ENCODE data around the gene TAF3. TPM values are rescaled to one million over a fixed set of nuclear protein-coding genes. Genes with fewer than 3 reads are reported as not detected.

Gene TAF3
- total RNA-seq, 1 donor from 2014 or later: 12.7 TPM

DNA sequence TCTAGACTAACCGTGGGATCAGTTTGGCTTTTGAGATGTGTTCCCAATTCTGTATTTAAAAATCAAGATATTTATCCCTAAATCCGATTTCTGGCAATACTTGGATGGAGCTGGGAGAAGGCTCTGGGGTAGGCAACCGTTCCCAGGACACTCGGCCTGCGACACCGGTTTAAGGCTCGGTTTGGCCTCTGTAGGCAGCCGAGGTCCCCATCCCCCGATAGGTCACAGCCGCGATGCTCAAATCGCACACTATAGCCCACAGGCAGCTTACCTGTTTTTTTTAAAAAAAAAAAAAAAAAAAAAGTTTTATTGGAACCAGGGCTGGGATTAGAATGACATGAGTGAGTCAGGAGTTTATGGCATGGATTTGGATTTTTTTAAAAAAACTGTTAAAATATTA, 729 bp upstream of the TAF3 start:
- intact Hi-C loops (cut with micrococcal nuclease): no loop called here

DNA sequence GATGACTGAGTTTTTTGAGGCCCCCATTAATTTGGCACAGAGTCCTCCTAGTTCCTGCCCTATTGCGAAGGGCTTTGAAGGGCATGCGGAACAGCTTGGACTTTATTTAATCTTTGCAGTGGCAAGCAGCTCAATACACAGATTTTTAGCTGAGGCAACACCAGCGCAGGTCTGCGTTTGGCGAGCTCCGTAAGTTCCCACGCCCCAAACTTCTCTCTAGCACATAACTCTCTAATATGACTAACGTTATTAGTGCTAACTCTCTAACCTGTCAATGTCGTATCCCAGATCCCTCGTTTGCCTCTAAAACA, 366 bp upstream of the TAF3 start:
- peak overlapping the region; percentile 96 for H3K4me3 ChIP-seq
- no peaks in the 10 kb centered on the region for H3K36me3 ChIP-seq
- H3K27me3 ChIP-seq (ENCODE audit: low read depth): no peaks in the 10 kb centered on the region
- peak overlapping the region; percentile 83 for H3K27ac ChIP-seq (replicated peaks)
- TF ChIP-seq, protein P1, sequence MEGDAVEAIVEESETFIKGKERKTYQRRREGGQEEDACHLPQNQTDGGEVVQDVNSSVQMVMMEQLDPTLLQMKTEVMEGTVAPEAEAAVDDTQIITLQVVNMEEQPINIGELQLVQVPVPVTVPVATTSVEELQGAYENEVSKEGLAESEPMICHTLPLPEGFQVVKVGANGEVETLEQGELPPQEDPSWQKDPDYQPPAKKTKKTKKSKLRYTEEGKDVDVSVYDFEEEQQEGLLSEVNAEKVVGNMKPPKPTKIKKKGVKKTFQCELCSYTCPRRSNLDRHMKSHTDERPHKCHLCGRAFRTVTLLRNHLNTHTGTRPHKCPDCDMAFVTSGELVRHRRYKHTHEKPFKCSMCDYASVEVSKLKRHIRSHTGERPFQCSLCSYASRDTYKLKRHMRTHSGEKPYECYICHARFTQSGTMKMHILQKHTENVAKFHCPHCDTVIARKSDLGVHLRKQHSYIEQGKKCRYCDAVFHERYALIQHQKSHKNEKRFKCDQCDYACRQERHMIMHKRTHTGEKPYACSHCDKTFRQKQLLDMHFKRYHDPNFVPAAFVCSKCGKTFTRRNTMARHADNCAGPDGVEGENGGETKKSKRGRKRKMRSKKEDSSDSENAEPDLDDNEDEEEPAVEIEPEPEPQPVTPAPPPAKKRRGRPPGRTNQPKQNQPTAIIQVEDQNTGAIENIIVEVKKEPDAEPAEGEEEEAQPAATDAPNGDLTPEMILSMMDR (IDR thresholded peaks at IDR 0.05; ENCODE audit: borderline replicate concordance): no peak
- intact Hi-C loops (cut with micrococcal nuclease): no loop called here
- no peaks in the 10 kb centered on the region for H3K9me3 ChIP-seq (replicated peaks)
- peaks cover 39% of the 10 kb centered on the region for H3K4me1 ChIP-seq
- no peak for DNase-seq

More for the DNA sequence above, 729 bp upstream of the TAF3 start:
- Histone ChIP-seq H3K36me3 (no peaks in the 10 kb centered on the region), H3K4me1 (peaks cover 39% of the 10 kb centered on the region), H3K9me3 (replicated peaks) (no peaks in the 10 kb centered on the region), H3K27ac (replicated peaks) (peak overlapping the region; percentile 83), H3K27me3 (ENCODE audit: low read depth) (no peaks in the 10 kb centered on the region), H3K4me3 (peak overlapping the region; percentile 96)
- DNase-seq: no peak
- TF ChIP-seq, protein P1 (IDR thresholded peaks at IDR 0.05; ENCODE audit: borderline replicate concordance): no peak

DNA sequence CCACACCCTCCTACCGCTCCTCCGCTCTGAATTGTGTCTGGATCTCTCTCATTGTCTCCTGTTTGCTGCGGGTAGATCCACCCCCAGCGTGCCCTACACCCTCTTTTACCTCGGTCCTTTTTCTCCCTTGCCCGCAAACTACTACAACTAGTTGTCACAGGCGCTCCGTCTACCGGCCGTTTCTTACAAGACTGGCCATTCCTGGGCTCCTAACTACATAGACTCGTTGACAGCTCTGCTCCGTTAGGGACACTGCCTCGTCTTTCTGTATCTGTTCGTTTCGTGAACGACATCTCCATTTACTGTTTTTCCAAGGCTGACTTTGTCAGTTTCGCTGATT, 786 bp downstream of the TAF3 start:
- intact Hi-C loops (cut with micrococcal nuclease): no loop called here
- Histone ChIP-seq H3K4me1 (peaks cover 41% of the 10 kb centered on the region), H3K36me3 (no peaks in the 10 kb centered on the region), H3K4me3 (peak overlapping the region; percentile 96), H3K27ac (replicated peaks) (peak overlapping the region; percentile 83), H3K9me3 (replicated peaks) (no peaks in the 10 kb centered on the region), H3K27me3 (ENCODE audit: low read depth) (no peaks in the 10 kb centered on the region)
- TF ChIP-seq, protein P1 (IDR thresholded peaks at IDR 0.05; ENCODE audit: borderline replicate concordance): peak; percentile 36
- peak; percentile 23 for DNase-seq

DNA sequence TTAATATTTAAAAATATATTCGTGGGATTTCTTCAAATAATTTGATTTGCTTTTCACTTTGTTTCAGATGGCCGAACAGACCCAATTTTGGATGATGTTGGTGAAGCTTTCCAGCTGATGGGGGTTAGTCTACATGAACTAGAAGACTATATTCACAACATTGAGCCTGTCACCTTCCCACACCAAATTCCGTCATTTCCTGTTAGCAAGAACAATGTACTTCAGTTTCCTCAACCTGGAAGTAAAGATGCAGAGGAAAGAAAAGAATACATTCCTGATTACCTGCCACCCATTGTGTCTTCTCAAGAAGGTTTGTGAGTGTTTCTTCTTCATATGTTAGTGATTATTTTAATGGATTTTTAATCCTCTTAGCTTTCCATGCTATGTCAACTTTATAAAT, 5.9 kb downstream of the TAF3 start:
- H3K27ac ChIP-seq (replicated peaks): no peak overlapping the region
- peaks cover 41% of the 10 kb centered on the region for H3K4me1 ChIP-seq
- no peaks in the 10 kb centered on the region for H3K9me3 ChIP-seq (replicated peaks)
- intact Hi-C loops (cut with micrococcal nuclease): no loop called here
- TF ChIP-seq, protein P1 (IDR thresholded peaks at IDR 0.05; ENCODE audit: borderline replicate concordance): no peak
- no peak overlapping the region for H3K4me3 ChIP-seq
- no peak for DNase-seq
- H3K27me3 ChIP-seq (ENCODE audit: low read depth): no peaks in the 10 kb centered on the region
- peaks cover 24% of the 10 kb centered on the region for H3K36me3 ChIP-seq

DNA sequence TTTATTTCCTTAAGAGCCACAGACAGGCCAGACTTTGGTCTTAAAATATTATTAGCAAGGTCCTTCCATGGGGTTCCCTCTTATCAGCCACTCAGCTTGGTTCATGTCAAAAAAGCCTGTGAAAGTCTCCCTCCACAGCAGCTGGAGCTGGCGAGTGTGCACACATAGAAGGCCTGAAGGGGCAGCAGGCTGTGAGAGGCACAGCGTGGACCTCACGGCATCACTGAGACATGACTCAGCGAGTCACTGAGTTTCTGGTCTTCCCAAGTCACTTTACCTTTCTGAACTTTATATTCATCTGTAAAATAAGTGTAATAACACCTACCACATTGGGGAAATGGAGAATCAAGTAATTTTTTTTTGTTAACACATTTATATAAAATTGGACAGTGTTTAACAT, 8.7 kb downstream of the TAF3 start:
- no peaks in the 10 kb centered on the region for H3K27me3 ChIP-seq (ENCODE audit: low read depth)
- H3K36me3 ChIP-seq: peaks cover 24% of the 10 kb centered on the region
- H3K4me3 ChIP-seq: no peak overlapping the region

More for the DNA sequence above, 8.7 kb downstream of the TAF3 start:
- H3K27ac ChIP-seq (replicated peaks): peak overlapping the region; percentile 19
- H3K4me1 ChIP-seq: peaks cover 35% of the 10 kb centered on the region
- TF ChIP-seq, protein P1 (IDR thresholded peaks at IDR 0.05; ENCODE audit: borderline replicate concordance): peak; percentile 32
- intact Hi-C loops (cut with micrococcal nuclease): no loop called here
- no peaks in the 10 kb centered on the region for H3K9me3 ChIP-seq (replicated peaks)
- no peak for DNase-seq
